ENCODE results near the gene DSN1.

Gene DSN1

DNA sequence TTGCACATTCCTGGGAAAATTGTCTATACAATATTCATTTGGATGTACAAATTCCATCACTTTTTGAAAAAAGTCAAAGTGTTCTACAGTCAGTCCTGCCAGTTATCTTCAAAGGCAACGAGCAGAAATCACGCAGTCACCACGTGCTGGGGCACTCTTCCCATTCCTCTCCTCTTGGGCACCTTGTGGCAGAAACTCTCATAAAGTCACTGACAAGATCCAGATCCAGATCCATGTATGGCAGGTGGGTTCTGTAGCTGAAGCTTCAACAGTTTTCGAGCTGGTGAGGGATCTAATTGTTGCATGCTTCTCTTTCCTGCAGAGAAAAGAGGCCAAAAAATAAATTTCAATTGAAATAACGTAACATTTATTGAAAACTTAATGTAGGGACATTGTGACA, 21.0 kb downstream of the DSN1 start:
- DNase-seq: no peak

GRCh38 chr20:36745927-36746659, 27.5 kb downstream of the DSN1 start, which contains the start of gene NDRG3:
Gene NDRG3 (minus strand): TSS chr20:36746090. CDS start chr20:36721735, 24,355 bp downstream.
- peak; percentile 88 for DNase-seq

- DNase-seq: no peak
Observed at GRCh38 chr20:36745234-36745926, 28.2 kb downstream of the DSN1 start.

DNA sequence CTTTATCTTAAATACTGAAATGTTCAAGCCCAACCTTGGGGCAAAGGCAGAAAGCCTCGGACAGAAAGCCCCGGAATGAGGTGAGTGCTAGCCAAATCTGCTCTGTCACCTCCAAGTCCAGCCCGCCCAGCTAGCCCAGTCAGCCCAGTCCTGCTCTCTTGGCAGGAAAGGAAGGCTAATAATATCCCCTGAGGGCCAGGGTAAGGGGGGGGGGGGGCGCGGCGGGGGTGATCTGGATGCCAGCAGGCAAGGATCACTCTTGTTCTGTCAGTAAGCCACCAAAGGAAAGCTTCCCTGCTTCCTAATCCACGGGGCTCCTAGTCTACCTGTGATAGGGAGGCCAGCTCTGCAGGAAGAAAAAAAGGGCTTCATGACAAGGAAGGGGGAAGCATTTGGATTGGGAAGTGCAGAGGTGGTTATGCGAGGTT, 28.8 kb downstream of the DSN1 start:
- no peak for DNase-seq

GRCh38 chr20:36744243-36744642, 29.3 kb downstream of the DSN1 start:
- no peak for DNase-seq

DNA sequence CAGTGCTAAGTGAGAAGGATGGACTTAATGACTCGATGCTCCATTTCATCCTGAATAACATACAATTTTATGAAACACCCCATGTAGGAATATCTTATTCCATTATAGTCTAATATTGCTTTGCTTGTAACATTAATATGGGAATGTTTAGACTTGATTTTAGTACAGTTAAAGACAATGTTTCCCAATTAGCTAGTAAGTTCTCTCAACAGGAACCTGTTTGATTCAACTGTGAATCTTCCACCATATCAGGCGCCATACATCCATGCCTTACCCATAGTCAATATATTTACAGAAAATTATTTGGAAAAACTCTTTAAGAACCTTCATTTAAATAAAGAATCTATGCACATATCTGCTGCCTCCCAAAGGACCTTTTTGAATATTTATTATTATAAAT, 31.0 kb downstream of the DSN1 start:
- no peak for DNase-seq

GRCh38 chr20:36741072-36741471, 32.5 kb downstream of the DSN1 start:
- no peak for DNase-seq

DNA sequence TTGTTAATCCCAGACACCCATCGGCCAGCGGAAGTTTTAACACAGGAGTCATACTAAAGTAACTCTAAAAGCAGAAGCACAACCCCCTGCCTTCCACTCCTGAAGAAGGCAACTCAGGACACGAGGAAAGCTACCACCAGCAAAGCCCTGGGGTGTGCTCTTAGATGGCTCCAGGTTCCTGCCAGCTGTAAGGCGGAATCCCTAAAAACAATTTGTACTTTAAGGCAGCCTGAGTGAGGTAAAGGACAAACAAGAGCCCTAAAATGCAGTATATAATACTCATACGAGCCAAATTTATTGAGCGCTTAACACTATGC, 36.4 kb downstream of the DSN1 start:
- no peak for DNase-seq

DNA sequence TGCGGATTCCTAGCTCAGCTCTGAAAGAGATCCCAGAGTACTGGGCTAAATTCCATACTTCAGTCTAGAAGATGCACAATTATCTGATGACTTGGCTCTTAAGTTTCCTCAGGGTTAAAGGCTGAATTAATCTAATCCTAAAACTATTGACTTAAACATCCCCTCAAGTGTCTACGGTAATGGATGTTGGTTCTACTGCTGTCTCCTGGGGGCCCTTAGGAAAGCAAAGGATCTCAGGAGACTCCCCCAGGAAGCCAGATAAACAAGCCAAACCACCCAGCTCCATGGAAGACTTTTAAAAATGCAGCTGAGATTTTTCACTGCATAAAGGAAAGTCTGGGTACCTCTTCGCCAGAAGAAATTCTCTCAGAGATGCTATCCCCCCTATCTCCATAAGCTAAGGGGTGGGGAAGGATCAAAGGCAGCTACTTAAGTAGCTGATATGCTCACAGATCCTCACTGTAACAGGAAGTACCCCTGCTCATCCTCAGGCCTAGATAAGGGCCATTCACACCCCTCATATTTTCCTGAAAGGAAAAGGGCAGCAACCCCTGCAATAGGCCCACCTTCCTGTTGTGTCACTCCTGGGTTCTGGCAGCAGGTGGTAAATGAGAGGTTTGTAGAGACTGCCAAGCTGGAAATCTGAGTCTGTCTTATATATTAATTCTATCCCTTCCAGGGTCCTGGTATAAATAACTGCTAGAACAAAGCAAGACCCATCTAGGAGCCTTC, 36.9 kb downstream of the DSN1 start:
- no peak for DNase-seq

- no peak for DNase-seq
Observed at GRCh38 chr20:36732456-36732855, 41.1 kb downstream of the DSN1 start.

DNA sequence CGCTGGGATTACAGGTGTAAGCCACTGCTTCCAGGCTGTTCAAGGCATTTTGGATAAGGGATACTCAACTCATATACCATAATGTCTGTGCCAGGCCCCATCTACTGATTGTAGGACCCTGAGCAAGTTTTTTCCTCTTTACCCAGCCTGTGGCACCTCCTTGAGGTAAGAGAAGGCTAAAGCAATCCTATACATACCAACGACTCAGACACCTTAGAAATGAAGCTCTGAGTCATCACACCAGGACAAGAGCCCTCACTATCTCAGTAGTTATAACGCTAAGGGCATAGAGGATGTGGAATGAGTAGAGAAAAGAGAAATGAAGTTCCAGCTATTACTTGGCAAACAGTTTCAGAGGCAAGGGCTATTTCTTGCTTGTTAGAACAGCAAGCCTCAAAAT, 44.6 kb downstream of the DSN1 start:
- no peak for DNase-seq

DNA sequence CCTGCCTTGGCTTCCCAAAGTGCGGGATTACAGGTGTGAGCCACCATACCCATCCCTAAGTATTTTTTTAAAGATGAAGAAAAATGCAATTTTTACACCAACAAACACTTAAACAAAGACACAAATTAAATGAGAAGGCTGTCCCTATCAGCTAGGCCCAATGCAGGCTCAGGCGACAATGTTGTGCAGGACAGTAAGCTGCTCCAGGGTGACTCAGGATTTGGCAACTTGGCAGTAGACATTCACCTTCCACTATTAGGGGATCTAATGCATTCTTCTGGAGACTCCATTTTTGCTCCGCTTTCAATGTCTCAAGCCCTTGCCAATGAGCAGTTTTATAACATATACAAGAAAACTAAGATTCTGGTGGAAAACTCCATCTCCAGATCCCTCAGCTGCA, 47.4 kb downstream of the DSN1 start:
- no peak for DNase-seq

DNA sequence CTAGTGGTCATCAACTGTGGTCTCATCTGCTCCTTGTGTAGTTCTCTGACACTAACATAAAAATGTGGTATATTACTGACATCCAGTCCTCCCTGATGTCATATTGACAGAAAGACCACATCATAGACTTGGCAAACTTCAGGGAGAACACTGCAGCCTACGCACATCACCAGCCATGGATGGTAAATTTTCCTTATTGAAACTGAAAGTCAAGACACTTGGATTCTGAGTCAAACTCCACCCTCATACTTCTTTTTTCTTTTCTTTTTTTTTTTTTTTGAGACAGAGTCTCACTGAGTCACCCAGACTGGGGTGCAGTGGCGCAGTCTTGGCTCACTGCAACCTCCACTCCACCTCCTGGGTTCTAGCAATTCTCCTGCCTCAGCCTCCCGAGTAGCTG, 53.1 kb downstream of the DSN1 start:
- no peak for DNase-seq

DNA sequence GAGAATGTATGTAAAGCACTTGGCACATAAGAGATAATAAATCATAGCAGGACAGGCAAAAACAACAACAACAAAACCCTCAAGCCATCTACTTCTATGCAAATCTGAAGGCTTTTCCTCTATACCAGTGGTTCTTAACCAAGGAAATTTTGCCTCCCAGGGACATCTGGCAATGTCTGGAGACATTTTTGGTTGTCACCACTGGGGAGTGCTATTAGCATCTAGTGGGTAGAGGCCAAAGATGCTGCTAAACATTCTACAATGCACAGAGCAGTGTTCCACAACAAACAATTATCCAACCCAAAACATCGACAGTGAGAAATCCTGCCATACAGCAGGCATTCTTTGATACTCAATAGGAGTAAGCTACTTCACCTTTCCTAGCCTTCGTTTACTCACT, 55.9 kb downstream of the DSN1 start:
- DNase-seq: no peak

DNA sequence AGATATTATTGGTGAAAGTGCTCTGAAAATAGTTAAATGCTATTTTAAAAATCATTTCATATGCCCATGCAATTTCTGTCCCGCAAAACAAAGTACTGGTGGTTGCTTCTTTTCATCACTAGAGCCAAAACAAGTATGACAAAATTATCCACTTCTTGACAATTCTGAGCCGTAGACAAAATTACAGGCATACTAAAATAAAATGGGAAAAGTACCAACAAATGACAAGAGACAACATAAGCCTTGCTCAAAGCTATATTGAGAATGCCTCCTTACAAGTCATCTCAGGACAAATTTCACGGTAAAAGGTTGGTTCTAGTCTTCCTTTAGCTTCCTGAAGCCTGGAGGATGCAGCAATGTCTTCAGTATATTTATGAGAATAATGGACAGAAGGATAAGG, 56.5 kb downstream of the DSN1 start:
- DNase-seq: no peak

DNA sequence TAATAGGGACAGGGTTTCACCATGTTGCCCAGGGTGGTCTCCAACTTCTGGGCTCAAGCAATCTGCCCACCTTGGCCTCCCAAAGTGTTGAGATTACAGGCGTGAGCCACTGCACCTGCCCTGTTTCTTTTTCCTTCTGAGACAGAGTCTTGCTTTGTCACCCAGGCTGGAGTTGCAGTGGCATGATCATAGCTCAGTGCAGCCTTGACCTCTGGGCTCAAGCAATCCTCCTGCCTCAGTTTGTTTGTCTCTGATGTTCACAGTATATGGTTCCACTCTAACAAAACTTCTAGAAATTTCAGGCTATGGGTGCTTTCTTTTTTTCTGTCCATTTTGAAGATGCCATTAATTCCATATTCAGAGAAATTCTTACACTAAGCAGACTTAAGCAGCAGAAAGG, 60.8 kb downstream of the DSN1 start:
- no peak for DNase-seq

- DNase-seq: no peak
Observed at GRCh38 chr20:36709126-36709525, 64.4 kb downstream of the DSN1 start.

- no peak for DNase-seq
Observed at GRCh38 chr20:36703530-36703929, 70.0 kb downstream of the DSN1 start.
